GM12892 (cell line): Measurements from ENCODE around the gene ITGB8.

Source experiments
- POLR2A ChIP-seq: IDR thresholded peaks from 2 replicates; pipeline ENCODE4 v1.6.1; 2011; ENCODE audit warnings: low read depth, low read length, control low read depth
- POLR2AphosphoS5 ChIP-seq: IDR thresholded peaks from 2 replicates; pipeline ENCODE4 v1.6.1; 2011; ENCODE audit warnings: low read depth, low read length, control low read depth

GRCh38 chr7:20409961-20410360, 79.3 kb downstream of the ITGB8 start:
- TF ChIP-seq POLR2AphosphoS5 (no peak), POLR2A (no peak)
